Esophagus squamous epithelium (tissue), 5 donors: ENCODE measurements around the gene CD244. TPM values are rescaled to one million over a fixed set of nuclear protein-coding genes. Genes with fewer than 3 reads are reported as not detected.

ENCODE experiments used
- DNase-seq: peaks from one replicate; lab custom pipeline; 2025; lab: John Stamatoyannopoulos, UW
- H3K27ac ChIP-seq, 4 donors: fragments of 200-600 bp; sonication (generic); one replicate each; pipeline ENCODE4 v1.5.1; 2016 to 2019; ENCODE audit warnings: mild to moderate bottlenecking in 1 of 4
- H3K27me3 ChIP-seq, 4 donors: fragments of 200-600 bp; sonication (generic); 1 replicate in 3 of 4; 2 replicates in 1 of 4; pipeline versions ENCODE4 v1.5.1 to v1.6.0; 2017 to 2021; ENCODE audit warnings: antibody characterized with exemption in 1 of 4
- H3K36me3 ChIP-seq, 3 donors: fragments of 200-600 bp; sonication (generic); one replicate each; pipeline ENCODE4 v1.5.1; 2016 to 2019
- H3K4me1 ChIP-seq, 3 donors: fragments of 200-600 bp; sonication (generic); one replicate each; pipeline ENCODE4 v1.5.1; 2017 to 2019
- H3K4me3 ChIP-seq, 4 donors: fragments of 200-600 bp; sonication (generic); 1 replicate in 3 of 4; 2 replicates in 1 of 4; pipeline ENCODE4 v1.5.1; 2016 to 2019; ENCODE audit warnings: mild to moderate bottlenecking in 2 of 4, moderate library complexity in 1 of 4
- H3K9me3 ChIP-seq, 3 donors: fragments of 200-600 bp; sonication (generic); one replicate each; pipeline ENCODE4 v1.5.1; 2016 to 2019
- CTCF ChIP-seq, 6 experiments: fragments of 450-650 bp in 4 of 6; fragments of 200-600 bp in 2 of 6; sonication (generic) in 2 of 6; IDR thresholded peaks; one replicate each; pipeline ENCODE4 v1.5.1; 2016 to 2019; ENCODE audit warnings: antibody characterized with exemption in 6 of 6, mild to moderate bottlenecking in 4 of 6, moderate library complexity in 4 of 6
- POLR2A ChIP-seq, 4 donors: fragments of 450-650 bp; IDR thresholded peaks; one replicate each; pipeline ENCODE4 v1.6.1; 2017; ENCODE audit warnings: antibody characterized with exemption in 4 of 4, mild to moderate bottlenecking in 4 of 4, moderate library complexity in 3 of 4
- WGBS, 2 donors: methylation state at CpG; one replicate each; pipeline ENCODE4 v1.1.5; 2018; 5-methylcytosine and 5-hydroxymethylcytosine counted together
- intact Hi-C: fragments of 100-400 bp; cut with DNase I; formaldehyde crosslinking; loops from one replicate; pipeline ENCODE4 v1.15.0; 2022
- total RNA-seq, 4 donors: library from RNA; depleted of rRNA; stranded (reverse); fragments of >200 nt; gene quantifications; one replicate each; pipeline ENCODE4 v1.1.0, GENCODE V29; 2016
- donor health status: DM: yes; HTN: yes; CAD: no.

CD244 gene
- total RNA-seq, 4 donors from 2014 or later: 0.18 to 1.7 (median 0.56) TPM

GRCh38 chr1:160837558-160838205 is 25.0 kb downstream of the CD244 start:
- Histone ChIP-seq H3K9me3 (no peaks in the 10 kb centered on the region), H3K27me3 (no peaks in the 10 kb centered on the region), H3K36me3 (no peaks in the 10 kb centered on the region), H3K4me3 (no peak overlapping the region), H3K27ac (peak overlapping the region in 2 of 4 donors; percentile 54), H3K4me1 (peaks cover 0 to 19% (median 4%) of the 10 kb centered on the region in 3 donors)
- TF ChIP-seq CTCF (IDR thresholded peaks at IDR 0.05) (peak in 2 of 6 experiments; percentile 14 to 28), POLR2A (IDR thresholded peaks at IDR 0.05) (no peak)
- DNase-seq: peak; percentile 33
- WGBS, 2 donors: 67 to 77% methylated on average over 6 to 8 of the region's 9 CpGs
- intact Hi-C loops: loop anchor here (10.0 kb wide), 4 partner anchors 113 to 297 kb away; partner anchors contain the start of genes DEDD and ITLN2

GRCh38 chr1:160836981-160837557 is 25.6 kb downstream of the CD244 start:
- H3K27me3 ChIP-seq: no peaks in the 10 kb centered on the region
- no peaks in the 10 kb centered on the region for H3K9me3 ChIP-seq
- intact Hi-C loops: loop anchor here (10.0 kb wide), 4 partner anchors 112 to 298 kb away; partner anchors contain the start of genes DEDD and ITLN2
- TF ChIP-seq POLR2A (IDR thresholded peaks at IDR 0.05) (no peak), CTCF (IDR thresholded peaks at IDR 0.05) (no peak)
- no peaks in the 10 kb centered on the region for H3K36me3 ChIP-seq
- H3K4me1 ChIP-seq: peaks cover 0 to 19% (median 4%) of the 10 kb centered on the region in 3 donors
- peak overlapping the region in 2 of 4 donors; percentile 6 to 36 for H3K27ac ChIP-seq
- 45 to 47% methylated on average over 3 to 4 of the region's 4 CpGs for WGBS, 2 donors
- no peak overlapping the region for H3K4me3 ChIP-seq
- no peak for DNase-seq

DNA sequence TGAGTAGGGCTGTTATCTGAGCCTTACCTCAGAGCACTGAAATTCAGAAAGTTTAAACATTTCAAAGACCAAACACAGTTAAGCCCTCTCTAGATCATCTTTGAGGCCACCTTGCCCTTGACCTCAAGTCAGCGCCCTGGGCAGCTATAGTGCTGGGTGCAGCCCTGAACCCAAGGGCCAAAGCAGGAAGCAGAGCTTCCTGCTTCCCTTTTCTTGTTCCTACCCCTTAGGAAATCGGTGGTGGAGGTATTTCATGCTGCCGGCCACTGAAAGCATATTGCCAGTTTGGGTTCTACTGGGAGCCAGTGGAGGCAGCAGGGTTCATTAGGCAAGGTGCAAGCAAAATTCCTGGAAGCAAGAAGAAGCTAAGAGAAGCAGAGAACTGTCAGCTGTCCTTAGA is 26.1 kb downstream of the CD244 start:
- Histone ChIP-seq H3K27me3 (no peaks in the 10 kb centered on the region), H3K27ac (peak overlapping the region in 2 of 4 donors; percentile 6 to 36), H3K9me3 (no peaks in the 10 kb centered on the region), H3K4me3 (no peak overlapping the region), H3K36me3 (no peaks in the 10 kb centered on the region), H3K4me1 (peaks cover 0 to 19% (median 4%) of the 10 kb centered on the region in 3 donors)
- no peak for DNase-seq
- intact Hi-C loops: loop anchor here (10.0 kb wide), 4 partner anchors 112 to 298 kb away; partner anchors contain the start of genes DEDD and ITLN2
- TF ChIP-seq CTCF (IDR thresholded peaks at IDR 0.05): no peak
- TF ChIP-seq POLR2A (IDR thresholded peaks at IDR 0.05): no peak
- WGBS, 2 donors: 29 to 80% methylated on average over 1 to 2 of the region's 3 CpGs

GRCh38 chr1:160835751-160836150 is 26.9 kb downstream of the CD244 start:
- no peaks in the 10 kb centered on the region for H3K9me3 ChIP-seq
- no peak overlapping the region for H3K4me3 ChIP-seq
- H3K27ac ChIP-seq: no peak overlapping the region
- no peaks in the 10 kb centered on the region for H3K36me3 ChIP-seq
- intact Hi-C loops: loop anchor here (10.0 kb wide), 4 partner anchors 111 to 299 kb away; partner anchors contain the start of genes DEDD and ITLN2
- no peak for TF ChIP-seq POLR2A (IDR thresholded peaks at IDR 0.05)
- TF ChIP-seq CTCF (IDR thresholded peaks at IDR 0.05): no peak
- 61 to 72% methylated on average over 3 of the region's 3 CpGs for WGBS, 2 donors
- H3K27me3 ChIP-seq: no peaks in the 10 kb centered on the region
- H3K4me1 ChIP-seq: peaks cover 0 to 19% (median 4%) of the 10 kb centered on the region in 3 donors
- DNase-seq: no peak
